Sigmoid colon (tissue), 4 donors: ENCODE results near the gene ASPSCR1.

Experiments
- EP300 ChIP-seq, 4 donors: sonication (generic); formaldehyde crosslinking; IDR thresholded peaks; one replicate each; pipeline ENCODE4 v1.6.1; 2017; ENCODE audit warnings: antibody characterized with exemption in 4 of 4
- POLR2A ChIP-seq, 2 donors: fragments of 450-650 bp; IDR thresholded peaks; one replicate each; pipeline ENCODE4 v1.6.1; 2016; ENCODE audit warnings: antibody characterized with exemption in 2 of 2, mild to moderate bottlenecking in 2 of 2, moderate library complexity in 2 of 2
- POLR2AphosphoS5 ChIP-seq, 4 donors: sonication (generic); formaldehyde crosslinking; IDR thresholded peaks; one replicate each; pipeline ENCODE4 v1.6.1; 2017; ENCODE audit warnings: antibody characterized with exemption in 4 of 4
- TF ChIP-seq, protein P1 (sequence below), 4 experiments: fragments of 450-650 bp in 3 of 4; fragments of 200-600 bp in 1 of 4; IDR thresholded peaks; one replicate each; pipeline ENCODE4 v1.5.1; 2016 to 2019; ENCODE audit warnings: antibody characterized with exemption in 4 of 4, mild to moderate bottlenecking in 3 of 4, moderate library complexity in 2 of 4

DNA sequence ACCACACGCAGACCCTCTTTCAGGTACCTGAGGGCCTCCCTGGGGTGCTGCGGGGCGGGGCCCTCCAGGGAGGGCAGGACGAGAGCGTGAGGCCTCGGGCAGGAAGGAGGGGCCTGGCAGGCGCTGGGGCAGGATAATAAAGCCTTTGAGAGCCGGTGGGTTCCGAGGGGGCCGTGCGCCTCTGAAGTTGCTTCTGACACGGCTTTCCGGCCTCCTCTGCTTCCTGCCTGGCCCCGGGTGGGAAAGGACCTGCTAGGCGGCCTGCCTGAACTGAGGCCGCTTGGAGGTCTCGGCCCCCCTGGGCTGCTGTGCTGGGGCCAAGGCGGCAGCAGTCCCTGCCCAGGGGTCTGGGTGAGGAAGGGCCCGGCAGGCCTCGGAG lies 34.8 kb downstream of the ASPSCR1 start:
- TF ChIP-seq POLR2A (IDR thresholded peaks at IDR 0.05) (no peak), POLR2AphosphoS5 (IDR thresholded peaks at IDR 0.05) (no peak), EP300 (IDR thresholded peaks at IDR 0.05) (no peak)
- TF ChIP-seq, protein P1, sequence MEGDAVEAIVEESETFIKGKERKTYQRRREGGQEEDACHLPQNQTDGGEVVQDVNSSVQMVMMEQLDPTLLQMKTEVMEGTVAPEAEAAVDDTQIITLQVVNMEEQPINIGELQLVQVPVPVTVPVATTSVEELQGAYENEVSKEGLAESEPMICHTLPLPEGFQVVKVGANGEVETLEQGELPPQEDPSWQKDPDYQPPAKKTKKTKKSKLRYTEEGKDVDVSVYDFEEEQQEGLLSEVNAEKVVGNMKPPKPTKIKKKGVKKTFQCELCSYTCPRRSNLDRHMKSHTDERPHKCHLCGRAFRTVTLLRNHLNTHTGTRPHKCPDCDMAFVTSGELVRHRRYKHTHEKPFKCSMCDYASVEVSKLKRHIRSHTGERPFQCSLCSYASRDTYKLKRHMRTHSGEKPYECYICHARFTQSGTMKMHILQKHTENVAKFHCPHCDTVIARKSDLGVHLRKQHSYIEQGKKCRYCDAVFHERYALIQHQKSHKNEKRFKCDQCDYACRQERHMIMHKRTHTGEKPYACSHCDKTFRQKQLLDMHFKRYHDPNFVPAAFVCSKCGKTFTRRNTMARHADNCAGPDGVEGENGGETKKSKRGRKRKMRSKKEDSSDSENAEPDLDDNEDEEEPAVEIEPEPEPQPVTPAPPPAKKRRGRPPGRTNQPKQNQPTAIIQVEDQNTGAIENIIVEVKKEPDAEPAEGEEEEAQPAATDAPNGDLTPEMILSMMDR (IDR thresholded peaks at IDR 0.05): no peak
